ENCODE results near the gene VAMP4.

- TF ChIP-seq POLR2A (IDR thresholded peaks at IDR 0.05) (no peak), CTCF (IDR thresholded peaks at IDR 0.05) (no peak), POLR2AphosphoS5 (IDR thresholded peaks at IDR 0.05) (no peak)
These were observed 23.6 kb downstream of the VAMP4 start for GRCh38 chr1:171718216-171718615.

Measured in stomach (tissue), 4 donors.